Choroid plexus epithelial cell (primary cell): ENCODE data around the gene RNASE1.
A peak's percentile ranks its signal among the peaks of the same experiment; 100 is the strongest.

Experiments used
- DNase-seq: peaks from one replicate; pipeline ENCODE4 v3.0.0-alpha.2; 2010; ENCODE audit warnings: low read depth
- H3K4me3 ChIP-seq: 2 replicates; pipeline ENCODE4 v1.5.1; 2011; ENCODE audit warnings: low read depth, mild to moderate bottlenecking, control low read depth, low read length, moderate library complexity
- CTCF ChIP-seq: conservative IDR thresholded peaks from 2 replicates; pipeline ENCODE4 v1.5.1; 2011; ENCODE audit warnings: low read depth, mild to moderate bottlenecking, control low read depth, inconsistent platforms, low read length, moderate library complexity

Gene RNASE1

GRCh38 chr14:20802341-20803084, at the start of gene RNASE1:
Gene RNASE1 (minus strand): TSS chr14:20802844. CDS start chr14:20802068, 776 bp downstream.
- no peak for TF ChIP-seq CTCF
- no peak within 1 kb of the TSS for H3K4me3 ChIP-seq
- DNase-seq: no peak

GRCh38 chr14:20848955-20849570, 46.4 kb upstream of the RNASE1 start:
- no peak overlapping the region for H3K4me3 ChIP-seq
- no peak for TF ChIP-seq CTCF
- no peak for DNase-seq

DNA sequence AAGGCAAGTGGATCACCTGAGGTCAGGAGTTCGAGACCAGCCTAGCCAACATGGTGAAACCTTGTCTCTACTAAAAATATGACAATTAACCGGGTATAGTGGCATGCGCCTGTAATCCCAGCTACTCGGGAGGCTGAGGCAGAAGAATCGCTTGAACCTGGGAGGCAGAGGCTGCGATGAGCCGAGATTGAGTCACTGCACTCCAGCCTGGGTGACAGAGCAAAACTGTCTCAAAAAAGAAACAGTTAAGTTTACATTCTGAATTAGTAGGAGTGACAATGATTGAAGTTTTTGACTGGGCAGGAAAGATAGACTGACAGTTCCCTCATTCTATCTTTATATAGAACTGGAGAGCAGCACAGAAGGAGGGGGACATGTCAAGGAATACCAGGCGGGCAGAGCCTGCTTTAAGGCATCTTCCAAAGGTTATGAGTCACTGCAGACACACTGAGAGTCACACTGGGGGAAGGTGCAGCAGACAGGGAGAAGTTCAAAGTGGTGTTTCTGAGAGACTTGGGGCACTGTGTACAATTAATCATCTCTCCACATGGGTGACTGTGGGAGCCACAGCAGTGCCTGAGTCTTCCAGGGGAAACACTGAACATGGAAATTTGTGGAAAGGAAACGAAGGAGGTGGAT, 45.8 kb upstream of the RNASE1 start:
- H3K4me3 ChIP-seq: no peak overlapping the region
- no peak for TF ChIP-seq CTCF
- DNase-seq: peak; percentile 5

- DNase-seq: no peak
- no peak for TF ChIP-seq CTCF
- no peak overlapping the region for H3K4me3 ChIP-seq
Measured at GRCh38 chr14:20846560-20846959, 43.9 kb upstream of the RNASE1 start.

DNA sequence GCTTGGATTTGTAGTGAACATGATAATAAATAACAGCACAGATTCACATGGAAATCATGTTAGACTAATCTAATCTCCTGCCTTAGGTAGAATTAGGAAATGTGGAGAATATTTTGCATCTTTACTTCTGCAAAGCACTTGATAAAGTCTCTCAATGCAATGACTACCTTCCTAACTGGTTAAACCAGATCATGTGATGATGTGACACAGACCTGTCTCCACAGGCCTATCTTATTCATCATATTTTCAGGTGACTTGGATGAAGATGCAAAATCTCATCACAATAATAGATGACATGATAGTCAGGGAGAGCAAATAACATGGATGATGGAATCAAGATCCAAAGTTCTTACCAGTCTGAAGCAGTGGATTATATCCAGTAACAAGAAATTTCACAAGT, 38.5 kb upstream of the RNASE1 start:
- H3K4me3 ChIP-seq: no peak overlapping the region
- TF ChIP-seq CTCF: no peak
- no peak for DNase-seq

DNA sequence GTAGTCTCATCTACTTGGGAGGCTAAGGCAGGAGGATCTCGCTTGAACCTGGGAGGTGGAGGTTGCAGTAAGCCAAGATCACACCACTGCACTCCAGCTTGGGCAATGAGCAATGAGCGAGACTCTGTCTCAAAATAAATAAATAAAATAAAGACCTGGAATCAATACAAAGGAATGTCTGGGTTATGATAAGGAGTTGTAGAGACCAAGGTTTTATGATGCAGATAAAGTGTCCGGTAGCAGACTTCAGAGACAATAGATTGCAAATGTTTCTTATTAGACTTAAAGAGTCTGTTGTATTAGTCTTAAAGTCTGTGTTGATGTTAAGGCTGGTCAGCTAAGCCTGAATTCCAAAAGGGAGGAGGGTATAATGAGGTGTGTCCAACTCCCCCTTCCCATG, 35.2 kb upstream of the RNASE1 start:
- no peak for DNase-seq
- no peak for TF ChIP-seq CTCF
- H3K4me3 ChIP-seq: no peak overlapping the region
